ENCODE measurements around the gene PTPRG.
"Not testable (repeated sequence)": the region's sequence is repeated elsewhere in the genome, so short reads cannot be mapped to it uniquely, and the experiment has no call there.

DNA sequence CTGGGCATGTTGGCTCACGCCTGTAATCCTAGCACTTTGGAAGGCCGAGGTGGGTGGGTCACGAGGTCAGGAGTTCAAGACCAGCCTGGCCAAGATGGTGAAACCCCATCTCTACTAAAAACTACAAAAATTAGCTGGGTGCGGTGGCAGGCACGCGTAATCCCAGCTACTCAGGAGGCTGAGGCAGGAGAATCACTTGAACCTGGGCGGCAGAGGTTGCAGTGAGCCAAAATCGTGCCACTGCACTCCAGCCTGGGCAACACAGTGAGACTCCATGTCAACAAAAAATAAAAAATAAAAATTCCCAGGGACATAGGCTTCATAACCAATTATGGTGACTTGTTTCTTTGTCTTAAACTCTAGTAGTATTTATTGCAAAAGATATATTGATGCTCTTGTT is 155.3 kb downstream of the PTPRG start:
- TF ChIP-seq POLR2A (IDR thresholded peaks at IDR 0.05; ENCODE audit: low read depth): not testable (repeated sequence)
- TF ChIP-seq, protein P1, sequence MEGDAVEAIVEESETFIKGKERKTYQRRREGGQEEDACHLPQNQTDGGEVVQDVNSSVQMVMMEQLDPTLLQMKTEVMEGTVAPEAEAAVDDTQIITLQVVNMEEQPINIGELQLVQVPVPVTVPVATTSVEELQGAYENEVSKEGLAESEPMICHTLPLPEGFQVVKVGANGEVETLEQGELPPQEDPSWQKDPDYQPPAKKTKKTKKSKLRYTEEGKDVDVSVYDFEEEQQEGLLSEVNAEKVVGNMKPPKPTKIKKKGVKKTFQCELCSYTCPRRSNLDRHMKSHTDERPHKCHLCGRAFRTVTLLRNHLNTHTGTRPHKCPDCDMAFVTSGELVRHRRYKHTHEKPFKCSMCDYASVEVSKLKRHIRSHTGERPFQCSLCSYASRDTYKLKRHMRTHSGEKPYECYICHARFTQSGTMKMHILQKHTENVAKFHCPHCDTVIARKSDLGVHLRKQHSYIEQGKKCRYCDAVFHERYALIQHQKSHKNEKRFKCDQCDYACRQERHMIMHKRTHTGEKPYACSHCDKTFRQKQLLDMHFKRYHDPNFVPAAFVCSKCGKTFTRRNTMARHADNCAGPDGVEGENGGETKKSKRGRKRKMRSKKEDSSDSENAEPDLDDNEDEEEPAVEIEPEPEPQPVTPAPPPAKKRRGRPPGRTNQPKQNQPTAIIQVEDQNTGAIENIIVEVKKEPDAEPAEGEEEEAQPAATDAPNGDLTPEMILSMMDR (IDR thresholded peaks at IDR 0.05): not testable (repeated sequence)

All from esophagus muscularis mucosa (tissue), 3 donors.